H1 (cell line): Measurements from ENCODE around the gene MXRA7. TPM values are rescaled to one million over a fixed set of nuclear protein-coding genes. Genes with fewer than 3 reads are reported as not detected.

Source experiments
- CTCF ChIA-PET: fragments of 300-600 bp; sonication (Branson Sonifier 250); formaldehyde crosslinking; loops from one replicate; lab custom pipeline; 2021; ENCODE audit not compliant: partially characterized antibody; lab: Charles Lee
- POLR2A ChIA-PET: fragments of 300-600 bp; sonication (Branson Sonifier 250); formaldehyde crosslinking; loops from one replicate; lab custom pipeline; 2021; ENCODE audit warnings: inconsistent platforms; ENCODE audit not compliant: partially characterized antibody; lab: Charles Lee
- DNase-seq, 2 experiments: peaks; one replicate each; pipeline versions ENCODE4 v3.0.0 to v3.0.0-alpha.2; 2010 to 2022; ENCODE audit warnings: low spot score in 2 of 2, low read depth in 1 of 2, mixed read lengths in 1 of 2
- FAIRE-seq: peaks from 2 replicates; lab custom pipeline; 2011; peaks lifted over from hg19 to GRCh38; lab: Jason Lieb, UNC
- H2AFZ ChIP-seq: 2 replicates; pipeline ENCODE4 v1.8.1; 2012; ENCODE audit warnings: low read length, inconsistent platforms
- H2AK5ac ChIP-seq: 2 replicates; pipeline ENCODE4 v1.6.1; 2013; ENCODE audit warnings: low read depth, low read length
- H2BK120ac ChIP-seq: replicated peaks from 2 replicates; pipeline ENCODE3; 2013; ENCODE audit warnings: low read depth, low read length, inconsistent platforms
- H2BK12ac ChIP-seq: 2 replicates; pipeline ENCODE4 v1.6.1; 2013; ENCODE audit warnings: low read depth, low read length
- H2BK15ac ChIP-seq: 2 replicates; pipeline ENCODE4 v1.6.1; 2013; ENCODE audit warnings: low read length
- H2BK20ac ChIP-seq: 2 replicates; pipeline ENCODE4 v1.6.1; 2013; ENCODE audit warnings: low read length
- H2BK5ac ChIP-seq: 2 replicates; pipeline ENCODE4 v1.6.1; 2013; ENCODE audit warnings: low read depth, low read length
- H3K14ac ChIP-seq: 2 replicates; pipeline ENCODE4 v1.6.1; 2013; ENCODE audit warnings: inconsistent platforms; ENCODE audit not compliant: insufficient read length
- H3K18ac ChIP-seq: 2 replicates; pipeline ENCODE4 v1.6.1; 2013; ENCODE audit warnings: low read length; ENCODE audit errors: extremely low read depth
- H3K23ac ChIP-seq: 2 replicates; pipeline ENCODE4 v1.6.1; 2013; ENCODE audit warnings: inconsistent platforms; ENCODE audit not compliant: insufficient read length
- H3K23me2 ChIP-seq: 2 replicates; pipeline ENCODE4 v1.6.1; 2013; ENCODE audit warnings: low read depth, low read length
- H3K27ac ChIP-seq: 2 replicates; pipeline ENCODE4 v1.6.1; 2011; ENCODE audit warnings: low read depth, low read length, inconsistent platforms
- H3K27me3 ChIP-seq, 4 experiments: replicated peaks in 1 of 4; 1 replicate in 1 of 4; 2 replicates in 3 of 4; pipeline versions ENCODE4 v1.6.1 to v1.8.1; 2011 to 2013; ENCODE audit warnings: low read length in 3 of 4, mild to moderate bottlenecking in 3 of 4, inconsistent platforms in 2 of 4, mixed read lengths in 2 of 4, moderate library complexity in 1 of 4; ENCODE audit not compliant: control insufficient read depth in 3 of 4, insufficient read depth in 3 of 4; ENCODE audit errors: extremely low read depth in 1 of 4
- H3K36me3 ChIP-seq, 4 experiments: 2 replicates each; pipeline versions ENCODE4 v1.6.1 to v1.8.1; 2011 to 2013; ENCODE audit warnings: mild to moderate bottlenecking in 4 of 4, low read length in 3 of 4, moderate library complexity in 2 of 4, control low read depth in 1 of 4, inconsistent platforms in 1 of 4; ENCODE audit not compliant: insufficient read depth in 4 of 4, control insufficient read depth in 2 of 4
- H3K4ac ChIP-seq: replicated peaks from 2 replicates; pipeline ENCODE3; 2013; ENCODE audit warnings: low read length, low read depth, mixed read lengths, inconsistent platforms; ENCODE audit not compliant: insufficient read length
- H3K4me1 ChIP-seq, 4 experiments: replicated peaks in 1 of 4; 1 replicate in 1 of 4; 2 replicates in 3 of 4; pipeline versions ENCODE4 v1.6.1 to v1.8.1; 2011 to 2013; ENCODE audit warnings: low read length in 3 of 4, inconsistent platforms in 2 of 4, mixed read lengths in 1 of 4; ENCODE audit not compliant: insufficient read depth in 4 of 4, control insufficient read depth in 3 of 4
- H3K4me2 ChIP-seq, 2 experiments: 2 replicates each; pipeline versions ENCODE4 v1.6.1 to v1.8.1; 2011 to 2013; ENCODE audit warnings: low read depth in 2 of 2, low read length in 2 of 2, control low read depth in 1 of 2, inconsistent platforms in 1 of 2, mild to moderate bottlenecking in 1 of 2; ENCODE audit not compliant: insufficient read depth in 1 of 2
- H3K4me3 ChIP-seq, 4 experiments: fragments of 200-600, 300-600 bp in 1 of 4; sonication (generic), shearing (Covaris generic), sonication (Bioruptor Twin) in 1 of 4; 2 replicates each; pipeline versions ENCODE4 v1.5.1 to v1.8.1; 2011 to 2016; ENCODE audit warnings: low read length in 4 of 4, low read depth in 3 of 4, control low read depth in 2 of 4, inconsistent platforms in 2 of 4, mild to moderate bottlenecking in 2 of 4, mixed read lengths in 1 of 4, moderate library complexity in 1 of 4; ENCODE audit not compliant: insufficient read depth in 2 of 4; ENCODE audit errors: extremely low read depth in 1 of 4
- H3K56ac ChIP-seq: replicated peaks from 2 replicates; pipeline ENCODE3; 2013; ENCODE audit warnings: low read depth, mild to moderate bottlenecking, mixed read lengths, low read length, inconsistent platforms; ENCODE audit not compliant: insufficient read length
- H3K79me1 ChIP-seq: 2 replicates; pipeline ENCODE4 v1.6.1; 2013; ENCODE audit warnings: low read depth, low read length, control low read depth
- H3K79me2 ChIP-seq, 2 experiments: 2 replicates each; pipeline versions ENCODE4 v1.6.1 to v1.8.1; 2012 to 2013; ENCODE audit warnings: low read length in 2 of 2, mild to moderate bottlenecking in 2 of 2, inconsistent platforms in 1 of 2; ENCODE audit not compliant: insufficient read depth in 2 of 2, control insufficient read depth in 1 of 2
- H3K9ac ChIP-seq, 4 experiments: replicated peaks in 1 of 4; 1 replicate in 1 of 4; 2 replicates in 3 of 4; pipeline versions ENCODE4 v1.6.1 to v1.8.1; 2011 to 2013; ENCODE audit warnings: low read depth in 3 of 4, low read length in 3 of 4, control low read depth in 2 of 4, mild to moderate bottlenecking in 2 of 4, moderate library complexity in 2 of 4, inconsistent platforms in 1 of 4; ENCODE audit errors: extremely low read depth in 1 of 4
- H3K9me3 ChIP-seq, 2 experiments: 2 replicates each; pipeline versions ENCODE4 v1.6.1 to v1.8.1; 2012 to 2013; ENCODE audit warnings: mild to moderate bottlenecking in 2 of 2, moderate library complexity in 2 of 2, control low read depth in 1 of 2, inconsistent platforms in 1 of 2, low read depth in 1 of 2, low read length in 1 of 2, mixed read lengths in 1 of 2; ENCODE audit not compliant: insufficient read depth in 2 of 2
- H4K20me1 ChIP-seq, 2 experiments: replicated peaks in 1 of 2; 2 replicates each; pipeline versions ENCODE3 to v1.8.1; 2011 to 2013; ENCODE audit warnings: inconsistent platforms in 2 of 2, low read length in 2 of 2, mild to moderate bottlenecking in 1 of 2; ENCODE audit not compliant: insufficient read depth in 2 of 2, control insufficient read depth in 1 of 2
- H4K5ac ChIP-seq: 2 replicates; pipeline ENCODE4 v1.6.1; 2013; ENCODE audit warnings: low read length, low read depth, mixed read lengths, inconsistent platforms; ENCODE audit not compliant: insufficient read length
- H4K8ac ChIP-seq: 2 replicates; pipeline ENCODE4 v1.8.0; 2013; ENCODE audit warnings: mild to moderate bottlenecking, moderate library complexity, low read length, inconsistent platforms; ENCODE audit not compliant: insufficient read depth; ENCODE audit errors: extremely low read depth
- H4K91ac ChIP-seq: replicated peaks from 2 replicates; pipeline ENCODE3; 2013; ENCODE audit warnings: low read length, mixed read lengths, inconsistent platforms; ENCODE audit not compliant: insufficient read length
- MAX ChIP-seq: IDR thresholded peaks from 2 replicates; pipeline ENCODE4 v1.6.1; 2012; ENCODE audit warnings: inconsistent platforms
- whole genome bisulfite sequencing, 2 experiments: shearing (Covaris generic) in 1 of 2; methylation state at CpG; one replicate each; pipeline versions ENCODE4 v1.1.6 to v1.1.7; 2013 to 2015; ENCODE audit warnings: low lambda C conversion rate in 2 of 2, mixed read lengths in 2 of 2, inconsistent platforms in 1 of 2, low coverage in 1 of 2, missing lambda C conversion rate in 1 of 2; ENCODE audit not compliant: insufficient replicate concordance in 2 of 2, insufficient coverage in 1 of 2, insufficient read length in 1 of 2; ENCODE audit errors: extremely low coverage in 1 of 2, missing lambda C conversion rate in 1 of 2; 5-methylcytosine and 5-hydroxymethylcytosine counted together
- polyA plus RNA-seq, 7 experiments: library from polyadenylated mRNA; depleted of rRNA in 3 of 7; stranded (reverse) in 5 of 7; unstranded in 2 of 7; fragments of >200 nt in 5 of 7; fragments of 200-250 nt in 2 of 7; gene quantifications; 1 replicate in 5 of 7; 2 replicates in 1 of 7; 4 replicates in 1 of 7; pipeline versions ENCODE4 v1.2.1 to v1.2.3, GENCODE V29; 2011 to 2013; ENCODE audit warnings: missing spikeins in 2 of 7, mixed read lengths in 2 of 7
- total RNA-seq: library from RNA; stranded (reverse); fragmentation: NEBNext Ultra II Directional; extraction: Animal tissue kit (Norgen Biotek cat#: 25700); gene quantifications from 2 replicates; pipeline ENCODE4 v1.2.1, GENCODE V29; 2021

MXRA7 gene
- total and polyA plus RNA-seq, 2 of the 8 experiments (the other 6 are each of a cell fraction or from before 2014, with no cell fraction given): 17.8 to 26.6 TPM

GRCh38 chr17:76758570-76758969, 47.8 kb upstream of the MXRA7 start:
- Histone ChIP-seq H3K4me1 (no peaks in the 10 kb centered on the region), H4K8ac (no peak overlapping the region)

More at GRCh38 chr17:76758570-76758969, 47.8 kb upstream of the MXRA7 start:
- no peak overlapping the region for H2BK20ac ChIP-seq
- no peak overlapping the region for H2BK5ac ChIP-seq
- H2BK12ac ChIP-seq: no peak overlapping the region
- no peak overlapping the region for H3K18ac ChIP-seq
- no peaks in the 10 kb centered on the region for H3K23me2 ChIP-seq
- no peak overlapping the region for H3K27ac ChIP-seq
- no peak overlapping the region for H2AFZ ChIP-seq
- no peaks in the 10 kb centered on the region for H4K20me1 ChIP-seq
- DNase-seq (no peak), FAIRE-seq (no peak)
- H2AK5ac ChIP-seq: no peak overlapping the region
- H3K4me2 ChIP-seq: no peak overlapping the region
- H3K36me3 ChIP-seq: peaks cover 0 to 4% (median 4%) of the 10 kb centered on the region in 4 experiments; a peak in 4 of 8 replicates
- POLR2A ChIA-PET: interaction anchor here (0.8 to 1.4 kb wide), 2 partner anchors 21 to 26 kb away, joined by 3 to 6 read pairs; partner anchors contain the start of genes MFSD11 and SRSF2
- no peaks in the 10 kb centered on the region for H3K79me2 ChIP-seq
- no peaks in the 10 kb centered on the region for H3K9me3 ChIP-seq
- no peak overlapping the region for H3K56ac ChIP-seq
- no peak overlapping the region for H4K5ac ChIP-seq
- no peak for TF ChIP-seq MAX
- no peak overlapping the region for H3K23ac ChIP-seq
- no peak overlapping the region for H3K9ac ChIP-seq
- no peak overlapping the region for H4K91ac ChIP-seq
- 90% methylated on average over 3 of the region's 3 CpGs; no CpG with 5 or more reads in 1 of the 2 experiments for WGBS, 2 experiments
- H3K14ac ChIP-seq: no peak overlapping the region
- CTCF ChIA-PET: interaction anchor here (1.6 to 2.0 kb wide), 2 partner anchors 10 to 58 kb away, joined by 3 to 5 read pairs; no protein-coding TSS in a partner anchor
- H3K79me1 ChIP-seq: no peaks in the 10 kb centered on the region
- no peaks in the 10 kb centered on the region for H3K27me3 ChIP-seq
- H3K4me3 ChIP-seq: no peak overlapping the region
- no peak overlapping the region for H2BK120ac ChIP-seq
- no peak overlapping the region for H2BK15ac ChIP-seq
- no peak overlapping the region for H3K4ac ChIP-seq
